PFSK-1 (cell line): ENCODE results near the gene SYT14.

Source experiments
- FOXP2 ChIP-seq: optimal IDR thresholded peaks from 2 replicates; pipeline ENCODE3; 2011; ENCODE audit warnings: borderline replicate concordance, control low read depth, inconsistent platforms; ENCODE audit not compliant: insufficient read depth; ENCODE audit errors: extremely low read length, extremely low read depth
- POLR2AphosphoS5 ChIP-seq: IDR thresholded peaks from 2 replicates; pipeline ENCODE4 v1.6.1; 2012; ENCODE audit warnings: low read depth, mild to moderate bottlenecking, control low read depth, low read length, moderate library complexity
- REST ChIP-seq, 2 experiments: IDR thresholded peaks; 2 replicates each; pipeline versions ENCODE4 v1.6.1 to v1.8.0; 2011 to 2012; ENCODE audit warnings: low read depth in 2 of 2, low read length in 2 of 2, control low read depth in 1 of 2, inconsistent platforms in 1 of 2, mild to moderate bottlenecking in 1 of 2, moderate library complexity in 1 of 2; ENCODE audit not compliant: insufficient read depth in 1 of 2
- SIN3A ChIP-seq: IDR thresholded peaks from 2 replicates; pipeline ENCODE4 v1.6.1; 2012; ENCODE audit warnings: mild to moderate bottlenecking, low read length, moderate library complexity, borderline replicate concordance; ENCODE audit not compliant: insufficient read depth
- TAF1 ChIP-seq: IDR thresholded peaks from 2 replicates; pipeline ENCODE4 v1.6.1; 2012; ENCODE audit warnings: low read length, control low read depth, borderline replicate concordance; ENCODE audit not compliant: insufficient read depth

Gene SYT14

GRCh38 chr1:210099921-210100320 lies 161.9 kb downstream of the SYT14 start:
- TF ChIP-seq REST (IDR thresholded peaks at IDR 0.05; ENCODE audit: insufficient read depth in 1 of 2, low read depth in 2 of 2, low read length in 2 of 2) (no peak), FOXP2 (no peak), TAF1 (no peak)

- TF ChIP-seq SIN3A (no peak), TAF1 (no peak), FOXP2 (no peak), POLR2AphosphoS5 (no peak), REST (IDR thresholded peaks at IDR 0.05; ENCODE audit: insufficient read depth in 1 of 2, low read depth in 2 of 2, low read length in 2 of 2) (no peak)
Measured at GRCh38 chr1:210104103-210104502, 166.1 kb downstream of the SYT14 start.

- TF ChIP-seq FOXP2 (no peak), TAF1 (no peak), POLR2AphosphoS5 (no peak), SIN3A (no peak), REST (IDR thresholded peaks at IDR 0.05; ENCODE audit: insufficient read depth in 1 of 2, low read depth in 2 of 2, low read length in 2 of 2) (no peak)
Measured at GRCh38 chr1:210117198-210117597, 179.2 kb downstream of the SYT14 start.

GRCh38 chr1:210117681-210118170 lies 179.7 kb downstream of the SYT14 start:
- TF ChIP-seq FOXP2 (no peak), TAF1 (no peak), REST (IDR thresholded peaks at IDR 0.05; ENCODE audit: insufficient read depth in 1 of 2, low read depth in 2 of 2, low read length in 2 of 2) (no peak), SIN3A (no peak), POLR2AphosphoS5 (no peak)

GRCh38 chr1:210123383-210123782 lies 185.4 kb downstream of the SYT14 start:
- TF ChIP-seq REST (IDR thresholded peaks at IDR 0.05; ENCODE audit: insufficient read depth in 1 of 2, low read depth in 2 of 2, low read length in 2 of 2) (no peak), POLR2AphosphoS5 (no peak), FOXP2 (no peak), SIN3A (no peak), TAF1 (no peak)
